ENCODE data around the gene C11orf97. TPM values are rescaled to one million over a fixed set of nuclear protein-coding genes. Genes with fewer than 3 reads are reported as not detected.
A peak's percentile ranks its signal among the peaks of the same experiment; 100 is the strongest.

C11orf97 gene
- total and polyA plus RNA-seq, 2 of the 13 experiments (the other 11 are each of a cell fraction or from before 2014, with no cell fraction given), result 0.35 TPM; not detected in 1

GRCh38 chr11:94516725-94517124 is 4.5 kb downstream of the C11orf97 start (continued):
- TF ChIP-seq ARID5B (CRISPR knock-in tag; IDR thresholded peaks at IDR 0.05) (peak; percentile 54; the same call in 1 of the 2 replicates), SAP130 (CRISPR knock-in tag; IDR thresholded peaks at IDR 0.05; ENCODE audit: low read depth) (peak; percentile 59), SOX5 (CRISPR knock-in tag; IDR thresholded peaks at IDR 0.05; ENCODE audit: borderline replicate concordance) (peak; percentile 15; the same call in 1 of the 2 replicates), YEATS4 (CRISPR knock-in tag; IDR thresholded peaks at IDR 0.05; ENCODE audit: borderline replicate concordance) (peak; percentile 32; the same call in 1 of the 2 replicates), ATF6 (CRISPR knock-in tag; conservative IDR thresholded peaks at IDR 0.05) (no peak), ZNF430 (CRISPR knock-in tag; IDR thresholded peaks at IDR 0.05) (no peak), ZFX (CRISPR knock-in tag; IDR thresholded peaks at IDR 0.05; ENCODE audit: low read depth) (peak; percentile 53), ZFY (CRISPR knock-in tag; IDR thresholded peaks at IDR 0.05) (peak; percentile 56), GFI1 (CRISPR knock-in tag; IDR thresholded peaks at IDR 0.05; ENCODE audit: borderline replicate concordance) (peak; percentile 32; the same call in 1 of the 2 replicates), MIER2 (CRISPR knock-in tag; IDR thresholded peaks at IDR 0.05) (0 out of 2 replicates have a peak, but pooled peaks have one; percentile 23), GPN1 (CRISPR knock-in tag; IDR thresholded peaks at IDR 0.05; ENCODE audit: borderline replicate concordance) (no peak)
- TF ChIP-seq, protein P1, sequence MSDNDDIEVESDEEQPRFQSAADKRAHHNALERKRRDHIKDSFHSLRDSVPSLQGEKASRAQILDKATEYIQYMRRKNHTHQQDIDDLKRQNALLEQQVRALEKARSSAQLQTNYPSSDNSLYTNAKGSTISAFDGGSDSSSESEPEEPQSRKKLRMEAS (IDR thresholded peaks at IDR 0.05), result peak; percentile 67

Data from HepG2 (cell line).